HUES48 (cell line): ENCODE results near the gene ARHGEF18.
"Not testable (repeated sequence)": the region's sequence is repeated elsewhere in the genome, so short reads cannot be mapped to it uniquely, and the experiment has no call there.

ENCODE experiments used
- H3K27ac ChIP-seq: one replicate; pipeline ENCODE4 v1.7.0; 2013; ENCODE audit warnings: low read depth, low read length, inconsistent platforms
- H3K27me3 ChIP-seq: 2 replicates; pipeline ENCODE4 v1.6.1; 2013; ENCODE audit warnings: mild to moderate bottlenecking, low read length; ENCODE audit not compliant: control insufficient read depth, insufficient read depth
- H3K36me3 ChIP-seq: 2 replicates; pipeline ENCODE4 v1.6.1; 2013; ENCODE audit warnings: low read length; ENCODE audit not compliant: control insufficient read depth, insufficient read depth
- H3K4me1 ChIP-seq: 2 replicates; pipeline ENCODE4 v1.6.1; 2013; ENCODE audit warnings: mild to moderate bottlenecking, low read length; ENCODE audit not compliant: control insufficient read depth, insufficient read depth
- H3K4me3 ChIP-seq: 2 replicates; pipeline ENCODE4 v1.5.1; 2013; ENCODE audit warnings: mild to moderate bottlenecking, low read depth, low read length
- H3K9ac ChIP-seq: 2 replicates; pipeline ENCODE4 v1.6.1; 2013; ENCODE audit warnings: mild to moderate bottlenecking, low read depth, low read length, moderate library complexity
- H3K9me3 ChIP-seq: 2 replicates; pipeline ENCODE4 v1.6.1; 2013; ENCODE audit warnings: low read length; ENCODE audit not compliant: control insufficient read depth, insufficient read depth

ARHGEF18 gene

DNA sequence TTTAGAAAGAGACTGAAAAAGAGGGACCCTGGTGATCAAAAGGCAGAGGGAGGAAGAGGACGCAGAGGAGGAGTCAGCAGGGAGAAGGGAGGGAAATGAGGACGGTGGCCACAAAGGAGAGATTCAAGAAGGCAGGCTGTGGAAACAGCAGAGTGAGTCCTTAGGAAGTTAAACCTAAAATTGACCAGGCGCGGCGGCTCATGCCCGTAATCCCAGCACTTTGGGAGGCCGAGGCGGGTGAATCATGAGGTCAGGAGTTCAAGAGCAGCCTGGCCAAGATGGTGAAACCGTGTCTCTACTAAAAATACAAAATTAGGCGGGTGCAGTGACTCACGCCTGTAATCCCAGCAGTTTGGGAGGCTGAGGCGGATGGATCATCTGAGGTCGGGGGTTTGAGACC, 20.1 kb downstream of the ARHGEF18 start:
- H3K36me3 ChIP-seq, H3K9ac ChIP-seq, H3K4me3 ChIP-seq, H3K4me1 ChIP-seq, H3K27ac ChIP-seq, H3K9me3 ChIP-seq, H3K27me3 ChIP-seq: not testable (repeated sequence)

GRCh38 chr19:7370546-7370945, 21.8 kb downstream of the ARHGEF18 start:
- Histone ChIP-seq H3K9ac (no peak overlapping the region), H3K27me3 (no peaks in the 10 kb centered on the region), H3K27ac (no peak overlapping the region), H3K4me3 (no peak overlapping the region), H3K9me3 (no peaks in the 10 kb centered on the region), H3K4me1 (no peaks in the 10 kb centered on the region), H3K36me3 (no peaks in the 10 kb centered on the region)

- H3K27me3 ChIP-seq: no peaks in the 10 kb centered on the region
- no peak overlapping the region for H3K4me3 ChIP-seq
- H3K9me3 ChIP-seq: no peaks in the 10 kb centered on the region
- no peaks in the 10 kb centered on the region for H3K36me3 ChIP-seq
- H3K9ac ChIP-seq: no peak overlapping the region
- peaks cover 2% of the 10 kb centered on the region; the same call in 1 of the 2 replicates for H3K4me1 ChIP-seq
- no peak overlapping the region for H3K27ac ChIP-seq
These were observed 22.3 kb downstream of the ARHGEF18 start for GRCh38 chr19:7371001-7371400.

GRCh38 chr19:7372810-7373209, 24.1 kb downstream of the ARHGEF18 start:
- H3K4me3 ChIP-seq: no peak overlapping the region
- no peaks in the 10 kb centered on the region for H3K36me3 ChIP-seq
- H3K27me3 ChIP-seq: no peaks in the 10 kb centered on the region
- H3K9ac ChIP-seq: no peak overlapping the region
- no peak overlapping the region for H3K27ac ChIP-seq
- no peaks in the 10 kb centered on the region for H3K9me3 ChIP-seq
- peaks cover 7% of the 10 kb centered on the region for H3K4me1 ChIP-seq

DNA sequence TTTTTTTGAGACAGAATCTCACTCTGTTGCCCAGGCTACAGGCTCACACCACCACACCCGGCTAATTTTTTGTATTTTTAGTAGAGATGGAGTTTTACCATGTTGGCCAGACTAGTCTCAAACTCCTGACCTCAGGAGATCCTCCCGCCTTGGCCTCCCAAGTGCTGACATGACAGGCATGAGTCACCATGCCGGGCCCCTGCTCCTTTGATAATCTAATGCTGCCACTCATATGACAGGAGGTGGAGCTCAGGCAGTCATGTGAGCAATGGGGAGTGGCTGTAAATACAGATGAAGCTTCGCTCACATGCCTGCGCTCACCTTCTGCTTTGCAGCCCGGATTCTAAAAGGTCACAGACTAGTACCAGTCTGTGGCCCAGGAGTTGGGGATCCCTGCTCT, 25.1 kb downstream of the ARHGEF18 start:
- Histone ChIP-seq H3K4me1 (peaks cover 7% of the 10 kb centered on the region), H3K27ac (no peak overlapping the region), H3K27me3 (no peaks in the 10 kb centered on the region), H3K4me3 (no peak overlapping the region), H3K9ac (no peak overlapping the region), H3K9me3 (no peaks in the 10 kb centered on the region), H3K36me3 (no peaks in the 10 kb centered on the region)

GRCh38 chr19:7376151-7376852, 27.6 kb downstream of the ARHGEF18 start:
- Histone ChIP-seq H3K27ac (peak overlapping the region; percentile 50), H3K36me3 (no peaks in the 10 kb centered on the region), H3K4me1 (peaks cover 7% of the 10 kb centered on the region), H3K27me3 (no peaks in the 10 kb centered on the region), H3K9ac (no peak overlapping the region), H3K9me3 (no peaks in the 10 kb centered on the region), H3K4me3 (no peak overlapping the region)

DNA sequence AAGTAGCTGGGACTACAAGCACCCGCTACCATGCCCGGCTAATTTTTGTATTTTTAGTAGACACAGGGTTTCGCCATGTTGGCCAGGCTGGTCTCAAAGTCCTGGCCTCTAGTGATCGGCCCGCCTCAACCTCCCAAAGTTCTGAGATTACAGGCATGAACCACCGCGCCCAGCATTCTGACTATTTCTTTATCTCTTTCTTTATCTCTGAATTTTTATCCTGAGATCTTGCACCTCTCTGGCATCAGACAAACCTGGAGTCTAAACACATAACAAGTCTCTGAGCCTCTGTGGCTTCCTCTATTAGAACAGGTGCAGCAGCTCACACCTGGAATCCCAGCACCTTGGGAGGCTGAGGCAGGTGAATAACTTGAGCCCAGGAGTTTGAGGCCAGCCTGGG, 28.5 kb downstream of the ARHGEF18 start:
- Histone ChIP-seq H3K27ac (no peak overlapping the region), H3K27me3 (no peaks in the 10 kb centered on the region), H3K4me1 (peaks cover 7% of the 10 kb centered on the region), H3K9me3 (no peaks in the 10 kb centered on the region), H3K9ac (no peak overlapping the region), H3K36me3 (no peaks in the 10 kb centered on the region), H3K4me3 (no peak overlapping the region)

DNA sequence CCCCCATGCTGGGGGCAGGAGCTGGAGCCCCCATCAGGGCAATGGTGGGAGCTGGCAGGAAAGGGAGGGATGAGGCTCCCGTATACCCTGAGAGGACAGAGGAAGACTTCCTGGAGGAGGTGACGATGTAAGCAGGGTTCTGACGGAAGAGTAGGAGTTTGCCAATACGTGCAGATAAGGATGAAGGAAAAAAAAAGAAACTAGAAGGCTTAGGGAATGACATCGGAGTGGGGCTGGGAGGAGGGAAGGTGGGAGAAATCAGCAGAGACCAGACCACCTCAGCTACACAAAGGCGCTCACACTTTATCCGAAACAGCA, 32.3 kb downstream of the ARHGEF18 start:
- no peak overlapping the region for H3K4me3 ChIP-seq
- peaks cover 6% of the 10 kb centered on the region for H3K4me1 ChIP-seq
- no peak overlapping the region for H3K9ac ChIP-seq
- no peaks in the 10 kb centered on the region for H3K9me3 ChIP-seq
- H3K27me3 ChIP-seq: no peaks in the 10 kb centered on the region
- H3K36me3 ChIP-seq: no peaks in the 10 kb centered on the region
- no peak overlapping the region for H3K27ac ChIP-seq

- Histone ChIP-seq H3K4me3 (no peak overlapping the region), H3K9me3 (no peaks in the 10 kb centered on the region), H3K4me1 (no peaks in the 10 kb centered on the region), H3K27ac (no peak overlapping the region), H3K9ac (no peak overlapping the region), H3K36me3 (no peaks in the 10 kb centered on the region), H3K27me3 (no peaks in the 10 kb centered on the region)
These were observed 34.0 kb downstream of the ARHGEF18 start for GRCh38 chr19:7382694-7383093.

DNA sequence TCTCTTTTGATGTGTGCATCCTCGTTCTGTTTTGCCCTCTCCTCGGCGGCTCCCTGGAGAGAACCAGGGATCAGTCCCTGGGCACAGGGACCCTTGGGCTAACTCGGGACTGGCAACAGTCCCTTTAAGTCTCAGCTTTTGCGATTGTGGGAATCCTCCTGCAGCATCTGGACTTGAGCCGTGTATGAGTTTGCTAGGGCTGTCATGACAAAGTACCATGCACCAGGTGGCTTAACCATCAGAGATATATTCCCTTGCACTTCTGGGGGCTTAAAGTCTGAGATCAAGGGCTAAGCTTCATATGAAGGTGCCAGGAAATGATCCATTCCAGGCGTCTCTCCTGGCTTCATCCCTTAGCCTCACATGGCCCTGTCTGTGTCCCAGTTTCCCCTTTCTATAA, 34.5 kb downstream of the ARHGEF18 start:
- Histone ChIP-seq H3K4me3 (no peak overlapping the region), H3K27me3 (no peaks in the 10 kb centered on the region), H3K36me3 (no peaks in the 10 kb centered on the region), H3K27ac (no peak overlapping the region), H3K9me3 (no peaks in the 10 kb centered on the region), H3K9ac (no peak overlapping the region), H3K4me1 (no peaks in the 10 kb centered on the region)

GRCh38 chr19:7385062-7385461, 36.3 kb downstream of the ARHGEF18 start:
- H3K9me3 ChIP-seq: no peaks in the 10 kb centered on the region
- no peak overlapping the region for H3K27ac ChIP-seq
- H3K9ac ChIP-seq: no peak overlapping the region
- H3K36me3 ChIP-seq: no peaks in the 10 kb centered on the region
- no peak overlapping the region for H3K4me3 ChIP-seq
- H3K4me1 ChIP-seq: no peaks in the 10 kb centered on the region
- H3K27me3 ChIP-seq: no peaks in the 10 kb centered on the region

GRCh38 chr19:7386308-7386707, 37.6 kb downstream of the ARHGEF18 start:
- Histone ChIP-seq H3K27ac (no peak overlapping the region), H3K36me3 (no peaks in the 10 kb centered on the region), H3K27me3 (no peaks in the 10 kb centered on the region), H3K4me1 (no peaks in the 10 kb centered on the region), H3K4me3 (no peak overlapping the region), H3K9me3 (no peaks in the 10 kb centered on the region), H3K9ac (no peak overlapping the region)
